D721Med (cell line): ENCODE measurements around the gene MAPKAP1.

Source experiments
- DNase-seq: peaks from one replicate; pipeline ENCODE4 v3.0.0; 2011; ENCODE audit warnings: low spot score; ENCODE audit not compliant: insufficient read length
- FAIRE-seq: peaks from 2 replicates; lab custom pipeline; 2011; peaks lifted over from hg19 to GRCh38; lab: Jason Lieb, UNC
- TF ChIP-seq, protein P1 (sequence below): IDR thresholded peaks from 2 replicates; pipeline ENCODE4 v1.5.1; 2012; ENCODE audit warnings: mild to moderate bottlenecking, control low read depth; ENCODE audit not compliant: insufficient read depth; ENCODE audit errors: missing control alignments

The MAPKAP1 gene

GRCh38 chr9:125493384-125493783 lies 213.6 kb downstream of the MAPKAP1 start:
- FAIRE-seq (no peak), DNase-seq (no peak)
- TF ChIP-seq, protein P1, sequence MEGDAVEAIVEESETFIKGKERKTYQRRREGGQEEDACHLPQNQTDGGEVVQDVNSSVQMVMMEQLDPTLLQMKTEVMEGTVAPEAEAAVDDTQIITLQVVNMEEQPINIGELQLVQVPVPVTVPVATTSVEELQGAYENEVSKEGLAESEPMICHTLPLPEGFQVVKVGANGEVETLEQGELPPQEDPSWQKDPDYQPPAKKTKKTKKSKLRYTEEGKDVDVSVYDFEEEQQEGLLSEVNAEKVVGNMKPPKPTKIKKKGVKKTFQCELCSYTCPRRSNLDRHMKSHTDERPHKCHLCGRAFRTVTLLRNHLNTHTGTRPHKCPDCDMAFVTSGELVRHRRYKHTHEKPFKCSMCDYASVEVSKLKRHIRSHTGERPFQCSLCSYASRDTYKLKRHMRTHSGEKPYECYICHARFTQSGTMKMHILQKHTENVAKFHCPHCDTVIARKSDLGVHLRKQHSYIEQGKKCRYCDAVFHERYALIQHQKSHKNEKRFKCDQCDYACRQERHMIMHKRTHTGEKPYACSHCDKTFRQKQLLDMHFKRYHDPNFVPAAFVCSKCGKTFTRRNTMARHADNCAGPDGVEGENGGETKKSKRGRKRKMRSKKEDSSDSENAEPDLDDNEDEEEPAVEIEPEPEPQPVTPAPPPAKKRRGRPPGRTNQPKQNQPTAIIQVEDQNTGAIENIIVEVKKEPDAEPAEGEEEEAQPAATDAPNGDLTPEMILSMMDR, result no peak

GRCh38 chr9:125492719-125493118 lies 214.3 kb downstream of the MAPKAP1 start:
- TF ChIP-seq, protein P1, result no peak
- FAIRE-seq (no peak), DNase-seq (no peak)

GRCh38 chr9:125487842-125488241 lies 219.2 kb downstream of the MAPKAP1 start:
- TF ChIP-seq, protein P1, result no peak
- FAIRE-seq (no peak), DNase-seq (no peak)

- no peak for DNase-seq
- TF ChIP-seq, protein P1, result no peak
- no peak for FAIRE-seq
Observed at GRCh38 chr9:125486576-125486975, 220.4 kb downstream of the MAPKAP1 start.

GRCh38 chr9:125486152-125486508 lies 220.9 kb downstream of the MAPKAP1 start:
- TF ChIP-seq, protein P1, result no peak
- DNase-seq (no peak), FAIRE-seq (no peak)

DNA sequence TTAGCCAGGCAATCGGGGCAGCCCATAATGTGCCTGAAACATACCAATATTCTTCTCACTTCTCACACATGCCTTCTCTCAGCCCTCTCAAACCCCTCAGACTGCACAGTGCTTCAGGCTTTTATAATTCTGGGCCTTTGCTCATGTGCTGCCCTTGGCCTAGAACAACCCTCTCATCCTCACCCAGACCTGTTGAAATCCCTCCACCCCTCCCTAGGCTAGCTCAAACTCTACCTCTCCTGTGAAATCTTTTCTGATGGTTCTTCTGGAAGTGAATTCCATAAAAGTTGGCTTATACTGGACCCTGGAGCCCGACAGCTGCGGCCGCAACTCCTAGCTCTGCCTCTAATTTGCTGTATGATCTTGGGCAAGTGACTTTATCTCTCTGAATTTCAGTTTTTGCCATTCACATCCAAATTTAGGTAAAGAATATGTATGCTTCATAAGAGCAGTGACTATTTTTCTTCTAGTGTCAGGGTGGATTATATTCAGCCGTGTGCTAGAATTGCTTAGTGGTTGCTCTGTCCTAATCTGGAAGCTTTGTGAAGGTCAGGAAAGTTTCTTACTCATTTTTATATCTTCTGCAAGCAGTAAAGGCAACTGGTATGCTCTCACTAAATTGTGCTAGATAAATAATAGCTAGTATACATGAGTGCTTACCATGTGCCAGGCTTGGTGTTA lies 221.4 kb downstream of the MAPKAP1 start:
- FAIRE-seq, result no peak

More for the DNA sequence above, 221.4 kb downstream of the MAPKAP1 start:
- no peak for DNase-seq
- TF ChIP-seq, protein P1, result no peak
